ENCODE results near the gene LMX1A.

DNA sequence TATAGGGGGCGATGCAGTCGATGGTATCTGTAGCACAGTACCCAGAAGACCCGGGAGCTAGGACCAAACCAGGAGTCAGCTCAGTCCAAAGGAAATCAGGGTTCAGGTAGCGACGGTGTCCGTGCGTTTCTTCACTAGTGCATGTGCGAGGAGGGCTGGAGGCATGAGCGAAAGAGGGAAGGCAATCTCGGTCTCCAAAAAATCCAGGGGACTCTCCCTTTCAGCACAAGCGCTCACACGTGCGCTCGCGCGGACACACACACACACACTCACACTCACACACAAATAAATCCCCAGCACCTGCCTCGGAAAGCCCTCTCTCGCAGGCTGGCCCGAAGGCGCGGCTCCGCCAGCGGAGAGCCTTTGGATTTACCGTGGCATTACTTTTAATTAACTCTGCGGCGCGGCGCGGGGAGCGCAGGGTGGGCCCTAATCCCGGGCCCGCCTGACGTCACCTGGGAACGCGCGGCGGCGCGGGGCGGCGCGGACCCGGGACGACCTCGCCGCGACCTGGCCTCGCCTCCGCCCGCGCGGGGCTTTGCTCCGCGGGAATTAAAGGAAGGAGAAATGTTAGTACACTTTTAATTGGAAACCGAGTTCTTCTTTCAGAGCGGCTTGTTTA, 121.2 kb downstream of the LMX1A start:
- TF ChIP-seq POLR2A (IDR thresholded peaks at IDR 0.05): no peak
- TF ChIP-seq CTCF (IDR thresholded peaks at IDR 0.05): no peak
